K562 (cell line): Measurements from ENCODE around the gene RIOK3.

Experiments
- DNMT1 ChIP-seq: fragments of 450-650 bp; IDR thresholded peaks from 2 replicates; pipeline ENCODE4 v1.6.1; 2016; ENCODE audit warnings: antibody characterized with exemption, mild to moderate bottlenecking
- HNRNPK ChIP-seq: fragments of 200-400 bp; formaldehyde crosslinking; IDR thresholded peaks from one replicate; pipeline ENCODE4 v1.6.1; 2018; ENCODE audit warnings: mild to moderate bottlenecking, low read depth, low read length; ENCODE audit not compliant: poor library complexity, severe bottlenecking
- KDM1A ChIP-seq, 2 experiments: fragments of 450-650 bp; IDR thresholded peaks; 2 replicates each; pipeline ENCODE4 v1.6.1; 2016; ENCODE audit warnings: mild to moderate bottlenecking in 2 of 2
- MAZ ChIP-seq, 2 experiments: fragments of 450-650 bp in 1 of 2; sonication (generic) in 1 of 2; formaldehyde crosslinking; IDR thresholded peaks in 1 of 2; conservative IDR thresholded peaks in 1 of 2; 2 replicates each; pipeline versions ENCODE4 v1.4.0 to v1.5.0; 2020; ENCODE audit warnings: mild to moderate bottlenecking in 1 of 2, missing genetic modification reagents in 1 of 2
- NFE2 ChIP-seq: IDR thresholded peaks from 2 replicates; pipeline ENCODE4 v1.6.1; 2014; ENCODE audit warnings: antibody characterized with exemption, low read depth
- PHB2 ChIP-seq: fragments of 450-650 bp; IDR thresholded peaks from 2 replicates; pipeline ENCODE4 v1.6.1; 2017; ENCODE audit warnings: low read depth
- POLR3A ChIP-seq: IDR thresholded peaks from 2 replicates; pipeline ENCODE4 v1.6.1; 2011; ENCODE audit warnings: borderline replicate concordance, mild to moderate bottlenecking, moderate library complexity; ENCODE audit not compliant: insufficient read length, insufficient read depth; ENCODE audit errors: extremely low read depth
- SMAD3 ChIP-seq: fragments of 450-650 bp; formaldehyde crosslinking; conservative IDR thresholded peaks from 2 replicates; pipeline ENCODE4 v1.4.0; 2020; ENCODE audit warnings: mild to moderate bottlenecking
- TEAD2 ChIP-seq: fragments of 450-650 bp; IDR thresholded peaks from 2 replicates; pipeline ENCODE4 v1.6.1; 2016; ENCODE audit warnings: missing genetic modification characterization, control low read depth, missing compliant biosample characterization
- UBTF ChIP-seq, 2 experiments: IDR thresholded peaks; 2 replicates each; pipeline ENCODE4 v1.6.1; 2012; ENCODE audit warnings: improper control_type of control experiment in 2 of 2, low read depth in 2 of 2, low read length in 2 of 2, borderline replicate concordance in 1 of 2
- YY1 ChIP-seq, 3 experiments: IDR thresholded peaks; 2 replicates each; pipeline ENCODE4 v1.6.1; 2011; ENCODE audit warnings: low read length in 2 of 3, mild to moderate bottlenecking in 2 of 3, moderate library complexity in 2 of 3, borderline replicate concordance in 1 of 3, control low read depth in 1 of 3, low read depth in 1 of 3; ENCODE audit not compliant: insufficient read depth in 3 of 3, insufficient replicate concordance in 2 of 3, control insufficient read depth in 1 of 3, insufficient read length in 1 of 3; ENCODE audit errors: extremely low read depth in 1 of 3
- ZNF436 ChIP-seq: fragments of 250-450, 450-650 bp; sonication (Bioruptor Pico); formaldehyde crosslinking; IDR thresholded peaks from 2 replicates; pipeline ENCODE4 v1.7.0; 2020; ENCODE audit warnings: mild to moderate bottlenecking
- TF ChIP-seq, protein P1 (sequence below), 3 experiments: IDR thresholded peaks in 2 of 3; conservative IDR thresholded peaks in 1 of 3; 2 replicates each; pipeline ENCODE4 v1.5.1; 2011 to 2012; ENCODE audit warnings: low read length in 3 of 3, mild to moderate bottlenecking in 3 of 3, control low read depth in 2 of 3, improper control_type of control experiment in 1 of 3, inconsistent platforms in 1 of 3, low read depth in 1 of 3, mixed read lengths in 1 of 3, moderate library complexity in 1 of 3; ENCODE audit not compliant: insufficient read depth in 2 of 3

GRCh38 chr18:23440131-23440530, 13.0 kb upstream of the RIOK3 start:
- TF ChIP-seq SMAD3 (no peak), UBTF (IDR thresholded peaks at IDR 0.05; ENCODE audit: borderline replicate concordance in 1 of 2, low read depth in 2 of 2, low read length in 2 of 2) (no peak), PHB2 (no peak), NFE2 (no peak), ZNF436 (CRISPR knock-in tag) (no peak), YY1 (IDR thresholded peaks at IDR 0.05; ENCODE audit: borderline replicate concordance in 1 of 3, control insufficient read depth in 1 of 3, extremely low read depth in 1 of 3, insufficient read depth in 3 of 3, insufficient read length in 1 of 3, insufficient replicate concordance in 2 of 3, low read depth in 1 of 3, low read length in 2 of 3) (no peak), DNMT1 (no peak), TEAD2 (tag) (no peak), HNRNPK (no peak), KDM1A (IDR thresholded peaks at IDR 0.05) (no peak), MAZ (CRISPR knock-in tag; conservative IDR thresholded peaks at IDR 0.05 in 1 of 2, IDR thresholded peaks at IDR 0.05 in 1 of 2) (no peak), POLR3A (no peak)
- TF ChIP-seq, protein P1, sequence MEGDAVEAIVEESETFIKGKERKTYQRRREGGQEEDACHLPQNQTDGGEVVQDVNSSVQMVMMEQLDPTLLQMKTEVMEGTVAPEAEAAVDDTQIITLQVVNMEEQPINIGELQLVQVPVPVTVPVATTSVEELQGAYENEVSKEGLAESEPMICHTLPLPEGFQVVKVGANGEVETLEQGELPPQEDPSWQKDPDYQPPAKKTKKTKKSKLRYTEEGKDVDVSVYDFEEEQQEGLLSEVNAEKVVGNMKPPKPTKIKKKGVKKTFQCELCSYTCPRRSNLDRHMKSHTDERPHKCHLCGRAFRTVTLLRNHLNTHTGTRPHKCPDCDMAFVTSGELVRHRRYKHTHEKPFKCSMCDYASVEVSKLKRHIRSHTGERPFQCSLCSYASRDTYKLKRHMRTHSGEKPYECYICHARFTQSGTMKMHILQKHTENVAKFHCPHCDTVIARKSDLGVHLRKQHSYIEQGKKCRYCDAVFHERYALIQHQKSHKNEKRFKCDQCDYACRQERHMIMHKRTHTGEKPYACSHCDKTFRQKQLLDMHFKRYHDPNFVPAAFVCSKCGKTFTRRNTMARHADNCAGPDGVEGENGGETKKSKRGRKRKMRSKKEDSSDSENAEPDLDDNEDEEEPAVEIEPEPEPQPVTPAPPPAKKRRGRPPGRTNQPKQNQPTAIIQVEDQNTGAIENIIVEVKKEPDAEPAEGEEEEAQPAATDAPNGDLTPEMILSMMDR (IDR thresholded peaks at IDR 0.05 in 2 of 3, conservative IDR thresholded peaks at IDR 0.05 in 1 of 3; ENCODE audit: insufficient read depth in 2 of 3, low read depth in 1 of 3, low read length in 3 of 3), result no peak
